NCI-H1436 treated with DMSO at 0.1 percent for 48 hours (cell line): Measurements from ENCODE around the gene MEP1B.

Experiments used
- DNase-seq: peaks from one replicate; lab custom pipeline; 2025; lab: John Stamatoyannopoulos, UW

The MEP1B gene

DNA sequence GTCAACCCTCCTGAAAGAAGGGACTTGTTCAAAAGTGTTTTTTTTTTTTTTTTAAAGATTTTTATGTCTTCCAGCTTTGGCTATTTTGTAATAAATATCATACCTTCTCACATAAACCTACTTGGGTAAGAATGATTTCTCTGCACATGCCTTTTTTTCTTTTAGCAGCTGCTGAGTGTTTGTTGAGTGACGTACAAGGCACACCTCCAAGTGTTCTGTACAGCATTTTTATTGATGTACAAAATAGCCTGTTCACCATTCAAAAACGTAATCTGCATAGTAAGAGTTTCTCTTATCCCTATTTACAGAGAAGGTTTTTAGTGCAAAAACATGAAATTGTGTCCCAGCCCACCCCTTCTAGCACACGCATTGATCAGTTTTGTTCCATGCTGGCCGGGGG is 77.6 kb downstream of the MEP1B start:
- DNase-seq: no peak
